Right renal cortex interstitium (tissue), 3 donors: ENCODE data around the gene VAMP8. TPM values are rescaled to one million over a fixed set of nuclear protein-coding genes. Genes with fewer than 3 reads are reported as not detected.
"Not testable (repeated sequence)": the region's sequence is repeated elsewhere in the genome, so short reads cannot be mapped to it uniquely, and the experiment has no call there.

Experiments used
- DNase-seq, 3 donors: peaks; one replicate each; pipeline ENCODE4 v3.0.0-alpha.2; 2013; ENCODE audit warnings: low read depth in 3 of 3, low spot score in 2 of 3
- polyA plus RNA-seq, 3 donors: library from polyadenylated mRNA; unstranded; fragments of 120-200 nt; gene quantifications; one replicate each; pipeline ENCODE4 v1.2.1, GENCODE V29; 2013; ENCODE audit not compliant: insufficient read length in 3 of 3

Gene VAMP8
- polyA plus RNA-seq, 3 donors = 92.1 to 124 (median 118) TPM

- no peak for DNase-seq
These were observed 19.9 kb downstream of the VAMP8 start for GRCh38 chr2:85597241-85597640.

- no peak for DNase-seq
These were observed 21.4 kb downstream of the VAMP8 start for GRCh38 chr2:85598594-85599340.

- no peak for DNase-seq
These were observed 22.3 kb downstream of the VAMP8 start for GRCh38 chr2:85599468-85600234.

GRCh38 chr2:85600235-85600575 lies 22.8 kb downstream of the VAMP8 start:
- no peak for DNase-seq

GRCh38 chr2:85600951-85601770 lies 23.8 kb downstream of the VAMP8 start:
- DNase-seq = no peak

GRCh38 chr2:85601771-85602475 lies 24.5 kb downstream of the VAMP8 start:
- no peak for DNase-seq

GRCh38 chr2:85602476-85603234 lies 25.3 kb downstream of the VAMP8 start, which contains the start of gene TMEM150A:
TSS of gene TMEM150A (minus strand) at chr2:85602698. CDS start at chr2:85601948, 750 bp downstream.
- peak in 1 of 3 donors; percentile 85 for DNase-seq

- not testable (repeated sequence) for DNase-seq
These were observed 26.7 kb downstream of the VAMP8 start for GRCh38 chr2:85604133-85604444.

- DNase-seq = no peak
These were observed 27.4 kb downstream of the VAMP8 start for GRCh38 chr2:85604568-85605339.

- DNase-seq = no peak
These were observed 28.2 kb downstream of the VAMP8 start for GRCh38 chr2:85605406-85606115.

- no peak for DNase-seq
These were observed 28.7 kb downstream of the VAMP8 start for GRCh38 chr2:85606116-85606455.

- no peak for DNase-seq
These were observed 30.2 kb downstream of the VAMP8 start for GRCh38 chr2:85607268-85608215.

- DNase-seq = no peak
These were observed 33.9 kb downstream of the VAMP8 start for GRCh38 chr2:85611217-85611704.

- peak; percentile 83 to 88 (median 84) for DNase-seq
These were observed 34.6 kb downstream of the VAMP8 start, which contains the start of gene C2orf68 for GRCh38 chr2:85611705-85612587. TSS of gene C2orf68 (minus strand) at chr2:85612066. CDS start at chr2:85611984, 82 bp downstream.

- no peak for DNase-seq
These were observed 36.5 kb downstream of the VAMP8 start for GRCh38 chr2:85613717-85614515.
